Transverse colon (tissue), 4 donors: ENCODE results near the gene HBZ. TPM values are rescaled to one million over a fixed set of nuclear protein-coding genes. Genes with fewer than 3 reads are reported as not detected.
"Not testable (repeated sequence)": the region's sequence is repeated elsewhere in the genome, so short reads cannot be mapped to it uniquely, and the experiment has no call there.

Experiments used
- DNase-seq: peaks from one replicate; pipeline ENCODE4 v3.0.0-alpha.2; 2019
- H3K27ac ChIP-seq, 4 donors: fragments of 200-600 bp; sonication (generic); 2 replicates each; pipeline ENCODE4 v1.5.1; 2016 to 2018; ENCODE audit warnings: inconsistent platforms in 4 of 4
- H3K27me3 ChIP-seq: fragments of 200-600 bp; sonication (generic); 2 replicates; pipeline ENCODE4 v1.5.1; 2017; ENCODE audit warnings: inconsistent platforms
- H3K36me3 ChIP-seq, 4 donors: fragments of 200-600 bp; sonication (generic); 2 replicates each; pipeline ENCODE4 v1.5.1; 2017 to 2019; ENCODE audit warnings: inconsistent platforms in 4 of 4
- H3K4me1 ChIP-seq, 4 donors: fragments of 200-600 bp; sonication (generic); 2 replicates each; pipeline ENCODE4 v1.5.1; 2017 to 2020; ENCODE audit warnings: inconsistent platforms in 4 of 4
- H3K4me3 ChIP-seq, 4 donors: fragments of 200-600 bp; sonication (generic); 1 replicate in 1 of 4; 2 replicates in 3 of 4; pipeline versions ENCODE4 v1.5.1 to v1.6.1; 2017 to 2019; ENCODE audit warnings: inconsistent platforms in 4 of 4
- H3K9me3 ChIP-seq, 2 donors: fragments of 200-600 bp; sonication (generic); 2 replicates each; pipeline ENCODE4 v1.5.1; 2017 to 2019; ENCODE audit warnings: inconsistent platforms in 2 of 2
- EP300 ChIP-seq: sonication (generic); formaldehyde crosslinking; IDR thresholded peaks from one replicate; pipeline ENCODE4 v1.6.1; 2017; ENCODE audit warnings: antibody characterized with exemption, low read depth
- POLR2A ChIP-seq: fragments of 450-650 bp; IDR thresholded peaks from one replicate; pipeline ENCODE4 v1.6.1; 2016; ENCODE audit warnings: antibody characterized with exemption, mild to moderate bottlenecking, moderate library complexity
- POLR2AphosphoS5 ChIP-seq, 3 donors: sonication (generic); formaldehyde crosslinking; IDR thresholded peaks; one replicate each; pipeline ENCODE4 v1.6.1; 2016; ENCODE audit warnings: antibody characterized with exemption in 3 of 3
- WGBS, 2 donors: methylation state at CpG; one replicate each; pipeline ENCODE4 v1.1.5; 2018; ENCODE audit warnings: low coverage in 1 of 2; 5-methylcytosine and 5-hydroxymethylcytosine counted together
- in situ Hi-C, 4 donors: fragments of 200-750 bp; cut with MboI; loops; one replicate each; pipeline versions ENCODE4 v1.15.0 to v1.15.1; 2017; ENCODE audit warnings: low sequenced_read_pairs in 3 of 4, low pct_ligation_motif_present in 1 of 4, low pct_unique_long_range_greater_than_20kb in 1 of 4
- intact Hi-C: fragments of 100-400 bp; cut with DNase I; formaldehyde crosslinking; loops from one replicate; pipeline ENCODE4 v1.15.1; 2023; ENCODE audit warnings: low total_unique reads
- total RNA-seq, 4 donors: library from RNA; depleted of rRNA; stranded (reverse); fragments of >200 nt; gene quantifications; one replicate each; pipeline ENCODE4 v1.1.0, GENCODE V29; 2016
- TF ChIP-seq, protein P1 (sequence below), 5 experiments: fragments of 200-600 bp in 3 of 5; fragments of 450-650 bp in 2 of 5; sonication (generic) in 3 of 5; IDR thresholded peaks; 1 replicate in 2 of 5; 2 replicates in 3 of 5; pipeline ENCODE4 v1.5.1; 2016 to 2017; ENCODE audit warnings: antibody characterized with exemption in 5 of 5, inconsistent platforms in 3 of 5, mild to moderate bottlenecking in 2 of 5, moderate library complexity in 1 of 5

HBZ gene
- total RNA-seq, 4 donors from 2014 or later, result not detected

DNA sequence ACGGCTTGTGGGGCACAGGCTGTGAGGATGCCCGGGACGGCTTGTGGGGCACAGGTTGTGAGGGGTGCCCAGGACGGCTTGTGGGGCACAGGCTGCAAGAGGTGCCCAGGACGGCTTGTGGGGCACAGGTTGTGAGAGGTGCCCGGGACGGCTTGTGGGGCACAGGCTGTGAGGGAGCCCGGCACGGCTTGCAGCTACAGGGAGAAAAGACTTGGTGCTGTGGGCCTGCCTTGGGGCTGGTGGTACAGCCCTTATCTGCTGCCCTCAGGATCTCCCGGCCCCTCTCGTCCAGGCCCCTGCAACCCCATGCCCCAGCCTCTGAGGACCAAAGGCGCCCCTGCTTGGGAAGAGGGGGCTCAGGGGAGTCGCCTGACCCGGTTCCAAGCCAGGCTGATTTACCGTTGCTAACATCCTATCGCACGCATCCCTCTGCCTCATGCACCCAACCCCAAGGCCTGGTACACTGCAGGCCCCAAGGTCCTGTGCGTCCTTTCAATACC, 8.3 kb downstream of the HBZ start:
- 63 to 85% methylated on average over 4 to 9 of the region's 18 CpGs for WGBS, 2 donors
- H3K4me1 ChIP-seq, result peaks cover 7 to 8% (median 8%) of the 10 kb centered on the region in 4 donors
- no peaks in the 10 kb centered on the region for H3K9me3 ChIP-seq
- intact Hi-C loops, result no loop called here
- no peaks in the 10 kb centered on the region for H3K36me3 ChIP-seq
- TF ChIP-seq POLR2AphosphoS5 (IDR thresholded peaks at IDR 0.05), result no peak
- TF ChIP-seq EP300, result no peak
- TF ChIP-seq, protein P1, sequence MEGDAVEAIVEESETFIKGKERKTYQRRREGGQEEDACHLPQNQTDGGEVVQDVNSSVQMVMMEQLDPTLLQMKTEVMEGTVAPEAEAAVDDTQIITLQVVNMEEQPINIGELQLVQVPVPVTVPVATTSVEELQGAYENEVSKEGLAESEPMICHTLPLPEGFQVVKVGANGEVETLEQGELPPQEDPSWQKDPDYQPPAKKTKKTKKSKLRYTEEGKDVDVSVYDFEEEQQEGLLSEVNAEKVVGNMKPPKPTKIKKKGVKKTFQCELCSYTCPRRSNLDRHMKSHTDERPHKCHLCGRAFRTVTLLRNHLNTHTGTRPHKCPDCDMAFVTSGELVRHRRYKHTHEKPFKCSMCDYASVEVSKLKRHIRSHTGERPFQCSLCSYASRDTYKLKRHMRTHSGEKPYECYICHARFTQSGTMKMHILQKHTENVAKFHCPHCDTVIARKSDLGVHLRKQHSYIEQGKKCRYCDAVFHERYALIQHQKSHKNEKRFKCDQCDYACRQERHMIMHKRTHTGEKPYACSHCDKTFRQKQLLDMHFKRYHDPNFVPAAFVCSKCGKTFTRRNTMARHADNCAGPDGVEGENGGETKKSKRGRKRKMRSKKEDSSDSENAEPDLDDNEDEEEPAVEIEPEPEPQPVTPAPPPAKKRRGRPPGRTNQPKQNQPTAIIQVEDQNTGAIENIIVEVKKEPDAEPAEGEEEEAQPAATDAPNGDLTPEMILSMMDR (IDR thresholded peaks at IDR 0.05), result no peak
- TF ChIP-seq POLR2A, result no peak
- in situ Hi-C loops, result no loop called here
- peaks cover 68% of the 10 kb centered on the region for H3K27me3 ChIP-seq
- no peak for DNase-seq
- no peak overlapping the region for H3K4me3 ChIP-seq
- no peak overlapping the region for H3K27ac ChIP-seq

DNA sequence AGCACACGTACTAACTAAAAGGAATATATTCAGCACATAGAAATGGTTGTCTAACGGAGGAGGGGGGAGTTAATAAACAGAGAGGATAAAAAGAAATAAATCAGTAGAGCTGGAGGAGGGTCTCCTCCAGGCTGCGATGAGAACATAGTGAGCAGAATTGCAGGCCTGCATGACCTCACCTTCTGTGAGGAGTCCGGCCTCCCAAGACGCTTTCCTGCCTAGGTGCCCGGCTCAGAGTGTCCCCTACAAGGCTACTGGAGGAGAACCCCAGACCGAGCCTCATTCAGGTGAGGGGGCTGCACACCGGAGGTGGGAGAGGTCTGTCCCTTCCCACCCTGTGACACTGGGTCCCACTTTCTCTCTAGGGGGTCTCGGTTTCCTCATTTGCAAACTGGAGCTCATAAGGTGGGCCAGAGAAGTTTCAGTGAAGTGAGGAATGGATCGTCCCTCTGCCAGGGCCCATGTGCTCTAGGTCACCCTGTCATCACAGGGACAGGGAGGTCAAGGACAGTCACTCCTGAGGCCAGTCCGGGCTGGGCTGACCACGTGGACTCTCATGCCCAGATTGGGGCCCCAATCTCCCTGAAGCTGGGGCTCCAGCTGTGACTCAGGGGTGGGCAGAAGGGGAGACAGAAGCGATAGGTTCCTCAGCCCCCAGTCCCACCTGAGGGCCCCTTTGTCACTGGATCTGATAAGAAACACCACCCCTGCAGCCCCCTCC, 10.0 kb downstream of the HBZ start:
- Histone ChIP-seq H3K27ac (no peak overlapping the region), H3K36me3 (no peaks in the 10 kb centered on the region), H3K9me3 (no peaks in the 10 kb centered on the region), H3K27me3 (peaks cover 69% of the 10 kb centered on the region), H3K4me3 (no peak overlapping the region), H3K4me1 (peaks cover 15 to 16% (median 16%) of the 10 kb centered on the region in 4 donors)
- in situ Hi-C loops, result no loop called here
- intact Hi-C loops, result no loop called here
- no peak for DNase-seq
- TF ChIP-seq POLR2A (no peak), POLR2AphosphoS5 (IDR thresholded peaks at IDR 0.05) (no peak), EP300 (no peak)
- TF ChIP-seq, protein P1 (IDR thresholded peaks at IDR 0.05), result no peak
- WGBS, 2 donors, result 80 to 82% methylated on average over 3 to 13 of the region's 13 CpGs

DNA sequence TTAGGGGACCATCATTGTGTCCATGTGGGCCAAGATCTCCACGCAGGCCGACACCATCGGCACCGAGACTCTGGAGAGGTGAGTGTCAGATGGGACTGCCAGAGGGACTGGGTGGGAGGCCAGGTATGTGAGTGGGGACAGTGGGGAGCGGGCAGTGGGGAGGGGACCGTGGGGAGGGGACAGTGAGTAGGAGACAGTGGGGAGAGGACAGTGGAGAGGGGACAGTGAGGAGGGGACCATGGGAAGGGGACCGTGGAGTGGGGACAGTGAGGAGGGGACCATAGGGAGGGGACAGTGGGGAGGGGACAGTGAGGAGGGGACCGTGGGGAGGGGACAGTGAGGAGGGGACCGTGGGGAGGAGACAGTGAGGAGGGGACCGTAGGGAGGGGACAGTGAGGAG, 10.7 kb downstream of the HBZ start:
- peaks cover 15 to 16% (median 16%) of the 10 kb centered on the region in 4 donors for H3K4me1 ChIP-seq
- H3K9me3 ChIP-seq, in situ Hi-C loops, H3K4me3 ChIP-seq, DNase-seq, intact Hi-C loops, H3K36me3 ChIP-seq, H3K27ac ChIP-seq: not testable (repeated sequence)
- WGBS, 2 donors, result 40% methylated on average over 1 of the region's 10 CpGs; no CpG with 5 or more reads in 1 of the 2 donors
- peaks cover 69% of the 10 kb centered on the region for H3K27me3 ChIP-seq

DNA sequence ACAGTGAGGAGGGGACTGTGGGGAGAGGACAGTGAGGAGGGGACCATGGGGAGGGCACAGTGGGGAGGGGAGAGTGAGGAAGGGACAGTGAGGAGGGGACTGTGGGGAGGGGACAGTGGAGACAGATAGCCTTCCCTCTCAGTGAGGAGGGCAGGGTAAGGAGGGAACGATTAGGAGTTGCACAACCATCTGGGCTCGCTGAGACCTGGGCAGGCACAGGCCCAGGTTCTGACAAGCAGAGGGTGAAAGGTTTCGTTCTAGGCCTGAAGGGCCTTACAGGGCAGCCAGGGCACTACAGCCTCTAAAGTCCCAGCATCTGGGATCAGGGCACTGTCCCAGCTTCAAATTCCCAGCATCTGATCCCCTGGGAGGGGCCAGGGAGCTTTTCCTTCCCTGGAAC, 11.3 kb downstream of the HBZ start:
- Histone ChIP-seq H3K27me3 (peaks cover 71% of the 10 kb centered on the region), H3K4me1 (peaks cover 15 to 16% (median 16%) of the 10 kb centered on the region in 4 donors)
- H3K27ac ChIP-seq, H3K36me3 ChIP-seq, H3K4me3 ChIP-seq, H3K9me3 ChIP-seq, DNase-seq, intact Hi-C loops, in situ Hi-C loops: not testable (repeated sequence)
- 42% methylated on average over 3 of the region's 3 CpGs; no CpG with 5 or more reads in 1 of the 2 donors for WGBS, 2 donors

DNA sequence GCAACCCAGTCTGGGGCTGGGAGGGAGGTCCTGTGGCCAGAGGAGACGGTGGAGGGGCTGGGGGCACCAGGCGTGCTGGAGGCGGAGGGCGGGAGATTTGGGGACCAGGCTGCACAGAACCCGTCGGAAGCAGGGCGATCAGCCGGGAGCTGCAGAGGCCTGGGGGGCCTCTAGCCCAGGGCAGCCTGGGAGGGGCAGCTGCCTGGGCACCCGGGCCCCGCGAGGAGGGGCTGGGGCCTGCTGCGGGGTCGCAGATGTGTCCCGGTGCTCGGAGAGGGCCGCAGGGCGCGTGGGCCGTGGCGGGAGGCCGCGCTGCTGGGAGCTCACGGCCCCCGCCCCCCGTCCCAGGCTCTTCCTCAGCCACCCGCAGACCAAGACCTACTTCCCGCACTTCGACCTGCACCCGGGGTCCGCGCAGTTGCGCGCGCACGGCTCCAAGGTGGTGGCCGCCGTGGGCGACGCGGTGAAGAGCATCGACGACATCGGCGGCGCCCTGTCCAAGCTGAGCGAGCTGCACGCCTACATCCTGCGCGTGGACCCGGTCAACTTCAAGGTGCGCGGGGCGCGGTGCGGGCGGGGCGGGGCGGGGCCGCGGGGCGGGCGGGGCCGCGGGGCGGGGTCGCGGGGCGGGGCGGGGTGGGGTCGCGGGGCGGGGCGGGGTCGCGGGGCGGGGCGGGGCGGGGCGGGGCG, 11.8 kb downstream of the HBZ start:
- H3K27ac ChIP-seq, DNase-seq, intact Hi-C loops, in situ Hi-C loops, H3K9me3 ChIP-seq, H3K4me3 ChIP-seq, H3K36me3 ChIP-seq: not testable (repeated sequence)
- H3K4me1 ChIP-seq, result peaks cover 15 to 16% (median 16%) of the 10 kb centered on the region in 4 donors
- no CpG with 5 or more reads among the region's 80 CpGs for WGBS, 2 donors
- peaks cover 73% of the 10 kb centered on the region for H3K27me3 ChIP-seq
